NT2/D1 (cell line): ENCODE measurements around the gene SRBD1.

ENCODE experiments used
- SUZ12 ChIP-seq: IDR thresholded peaks from 2 replicates; pipeline ENCODE4 v1.6.1; 2011; ENCODE audit not compliant: insufficient read length, insufficient read depth; ENCODE audit errors: extremely low read depth
- YY1 ChIP-seq: IDR thresholded peaks from 2 replicates; pipeline ENCODE4 v1.6.1; 2011; ENCODE audit not compliant: insufficient read length, insufficient read depth
- ZNF274 ChIP-seq: IDR thresholded peaks from 2 replicates; pipeline ENCODE4 v1.6.1; 2011; ENCODE audit warnings: mild to moderate bottlenecking, low read depth, low read length

DNA sequence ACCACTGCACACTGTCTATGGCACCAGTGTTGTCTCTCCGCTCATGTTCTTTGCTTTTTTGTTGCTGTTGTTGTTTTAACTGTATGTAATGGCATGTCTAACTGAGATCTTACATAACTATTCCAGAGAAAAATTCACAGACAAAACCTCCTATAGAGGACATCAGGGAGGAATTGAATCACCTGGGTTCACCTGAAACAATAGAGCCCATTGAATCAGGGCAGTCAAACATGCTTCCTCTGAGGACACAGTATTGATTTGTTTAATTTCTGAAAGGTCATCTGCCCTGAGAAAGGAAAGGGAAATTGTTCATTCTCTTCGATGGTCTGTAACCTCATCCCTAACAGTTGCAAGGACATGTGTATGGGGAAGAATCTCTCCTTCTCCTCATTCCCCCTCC, 237.5 kb downstream of the SRBD1 start:
- no peak for TF ChIP-seq YY1
- no peak for TF ChIP-seq SUZ12
- no peak for TF ChIP-seq ZNF274
